ENCODE data around the gene GZF1. TPM values are rescaled to one million over a fixed set of nuclear protein-coding genes. Genes with fewer than 3 reads are reported as not detected.

The GZF1 gene
- polyA plus RNA-seq, 1 donor: 7.5 TPM

- no peak for DNase-seq (ENCODE audit: low read depth)
Measured at GRCh38 chr20:23369072-23369823, 7.3 kb downstream of the GZF1 start.

DNA sequence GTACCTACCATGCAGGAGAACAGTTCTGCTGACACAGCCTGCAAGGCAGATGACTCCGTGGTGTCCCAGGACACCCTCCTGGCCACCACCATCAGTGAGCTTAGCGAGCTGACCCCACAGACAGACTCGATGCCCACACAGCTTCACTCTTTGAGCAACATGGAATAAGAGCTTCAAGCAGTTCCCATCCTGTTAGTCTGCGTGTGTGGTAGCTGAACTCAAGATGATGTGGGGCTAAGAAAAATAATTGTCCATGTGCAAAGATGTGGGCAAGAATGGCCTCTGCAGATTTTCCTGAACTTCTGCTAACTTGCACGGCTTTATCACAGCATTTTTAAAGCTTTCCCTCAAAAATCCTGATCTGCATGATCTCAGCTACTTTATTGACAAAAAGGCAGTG, 8.3 kb downstream of the GZF1 start:
- DNase-seq (ENCODE audit: low read depth): no peak

GRCh38 chr20:23370873-23371272, 8.9 kb downstream of the GZF1 start:
- no peak for DNase-seq (ENCODE audit: low read depth)

- no peak for DNase-seq (ENCODE audit: low read depth)
Measured at GRCh38 chr20:23371496-23371895, 9.5 kb downstream of the GZF1 start.

GRCh38 chr20:23374441-23374840, 12.5 kb downstream of the GZF1 start:
- DNase-seq (ENCODE audit: low read depth): no peak

DNA sequence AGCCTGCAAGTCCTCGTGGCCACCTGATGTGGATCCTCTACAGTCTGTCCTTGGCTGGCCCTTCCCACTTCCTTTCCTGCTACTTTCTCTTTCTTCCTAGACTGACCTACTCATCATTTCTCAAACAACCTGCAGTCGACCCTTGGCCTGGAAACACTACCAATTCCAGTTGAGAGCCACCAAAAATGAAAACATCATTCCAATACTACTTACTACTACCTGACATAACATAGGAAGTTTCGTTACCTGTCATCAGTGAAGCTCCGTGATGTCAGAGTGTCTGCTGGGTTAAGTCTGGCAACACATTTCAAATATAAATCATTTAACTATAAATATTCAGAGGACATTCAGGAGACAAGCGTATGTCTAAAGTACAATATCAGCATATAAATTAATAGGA, 13.8 kb downstream of the GZF1 start:
- DNase-seq (ENCODE audit: low read depth): no peak

GRCh38 chr20:23379772-23380171, 17.8 kb downstream of the GZF1 start:
- no peak for DNase-seq (ENCODE audit: low read depth)

DNA sequence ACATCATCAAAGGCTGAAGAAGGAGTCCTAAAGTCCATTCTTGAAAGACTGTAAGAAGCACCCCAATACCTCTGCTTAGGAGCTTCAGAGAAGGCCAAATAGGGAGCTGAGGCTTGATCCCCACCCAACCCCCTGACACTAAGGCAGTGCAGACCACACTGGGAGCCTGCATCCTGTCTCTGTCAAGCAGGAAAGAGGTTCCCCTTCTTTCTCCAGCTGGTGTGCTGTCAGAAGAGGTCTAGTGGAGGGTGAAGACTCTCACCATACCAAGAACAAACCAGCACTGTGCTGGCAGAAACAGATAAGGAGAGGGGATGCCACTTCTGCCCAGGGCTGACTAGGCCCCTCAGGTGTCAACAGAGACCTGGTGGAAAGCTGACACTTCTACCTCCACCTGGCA, 19.9 kb downstream of the GZF1 start:
- DNase-seq (ENCODE audit: low read depth): no peak

DNA sequence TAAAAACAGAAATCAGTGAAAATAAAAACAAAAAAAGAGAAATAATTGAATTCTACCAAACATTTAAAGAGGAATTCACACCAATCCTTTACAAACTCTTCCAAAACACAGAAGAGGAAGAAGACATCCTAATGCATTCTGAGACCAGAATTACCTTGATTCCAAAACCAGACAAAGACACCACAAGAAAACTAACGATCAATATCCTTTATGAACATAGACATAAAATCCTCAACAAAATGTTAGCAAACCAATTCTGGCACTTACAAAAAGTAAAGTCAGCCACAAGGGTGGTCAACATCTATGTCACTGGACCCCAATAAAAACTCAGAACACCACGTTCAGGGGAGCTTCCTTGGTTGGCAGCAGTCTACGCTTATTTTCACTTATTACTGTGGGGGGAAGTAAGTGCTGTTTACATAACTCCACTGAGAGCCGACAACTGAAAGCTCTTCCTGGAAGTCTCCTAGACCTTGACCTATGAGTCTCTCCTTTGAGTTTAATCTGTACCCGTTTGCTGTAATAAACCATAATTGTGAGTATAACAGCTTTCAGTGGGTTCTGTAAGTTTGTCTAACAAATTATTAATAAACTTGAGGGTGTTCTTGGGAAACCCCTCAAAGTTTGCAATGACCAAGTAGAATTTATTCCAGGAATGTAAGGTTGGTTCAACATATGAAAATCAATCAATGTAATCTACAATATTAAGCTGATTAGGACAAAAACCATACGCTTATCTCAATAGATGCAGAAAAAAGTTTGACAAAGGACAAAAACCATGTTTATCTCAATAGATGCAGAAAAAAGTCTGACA, 24.5 kb downstream of the GZF1 start:
- no peak for DNase-seq (ENCODE audit: low read depth)

GRCh38 chr20:23387118-23387443, 25.1 kb downstream of the GZF1 start:
- no peak for DNase-seq (ENCODE audit: low read depth)

- DNase-seq (ENCODE audit: low read depth): no peak
Measured at GRCh38 chr20:23390091-23390774, 28.3 kb downstream of the GZF1 start.

GRCh38 chr20:23391707-23392310, 29.8 kb downstream of the GZF1 start:
- DNase-seq (ENCODE audit: low read depth): no peak

GRCh38 chr20:23393996-23394775, 32.2 kb downstream of the GZF1 start:
- no peak for DNase-seq (ENCODE audit: low read depth)

DNA sequence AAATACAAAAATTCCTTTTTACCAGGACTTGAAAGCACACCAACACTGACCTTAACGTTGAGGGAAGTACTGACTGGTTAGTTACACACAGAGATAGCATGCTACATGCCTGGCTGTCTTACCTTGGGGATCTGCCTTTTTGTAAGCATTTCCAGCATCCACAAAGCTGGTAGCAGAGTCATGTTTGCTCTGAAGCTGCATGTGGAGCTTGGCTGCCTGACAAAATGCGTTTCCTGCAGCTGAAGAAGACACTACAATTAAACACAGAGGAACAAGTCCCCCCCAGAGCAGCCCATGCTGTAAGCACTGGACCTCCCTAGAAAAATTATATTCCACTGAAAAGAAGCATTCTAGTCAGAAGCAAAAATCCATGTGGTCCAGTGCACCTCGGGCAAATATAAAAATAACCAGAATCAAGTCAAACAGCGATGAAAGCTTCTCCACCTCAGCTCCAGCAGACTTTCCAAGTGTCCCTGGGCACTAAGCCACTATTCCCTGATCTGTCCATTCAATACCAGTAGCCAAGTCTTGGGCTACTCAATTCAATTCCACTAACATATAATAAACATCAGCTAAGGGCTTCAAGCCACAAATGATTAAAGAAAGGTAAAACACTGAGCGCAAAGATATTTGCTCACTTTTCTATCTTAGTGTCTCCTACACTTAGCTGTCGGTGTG, 35.1 kb downstream of the GZF1 start:
- DNase-seq (ENCODE audit: low read depth): no peak

DNA sequence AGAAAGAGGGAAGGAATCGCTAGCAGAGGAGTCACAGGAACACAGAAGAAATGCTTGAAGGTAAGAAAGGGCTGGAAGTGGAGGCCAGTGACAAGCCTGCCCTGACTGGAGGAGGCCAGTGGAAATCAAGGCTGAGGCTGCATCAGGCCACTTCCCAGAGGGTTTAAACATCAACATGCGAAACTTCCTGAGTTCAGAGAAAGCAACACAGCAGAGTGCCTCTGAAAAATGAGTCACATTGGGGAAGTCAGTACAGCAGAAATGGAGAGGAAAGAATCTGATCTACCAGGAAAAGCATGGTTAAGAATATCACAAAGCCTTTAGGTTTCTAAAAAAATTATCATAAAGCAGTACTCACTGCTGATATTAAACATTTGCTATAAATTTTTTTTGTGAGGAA, 36.0 kb downstream of the GZF1 start:
- DNase-seq (ENCODE audit: low read depth): no peak

GRCh38 chr20:23399568-23400241, 37.7 kb downstream of the GZF1 start:
- DNase-seq (ENCODE audit: low read depth): no peak

GRCh38 chr20:23401051-23401450, 39.1 kb downstream of the GZF1 start:
- DNase-seq (ENCODE audit: low read depth): no peak

DNA sequence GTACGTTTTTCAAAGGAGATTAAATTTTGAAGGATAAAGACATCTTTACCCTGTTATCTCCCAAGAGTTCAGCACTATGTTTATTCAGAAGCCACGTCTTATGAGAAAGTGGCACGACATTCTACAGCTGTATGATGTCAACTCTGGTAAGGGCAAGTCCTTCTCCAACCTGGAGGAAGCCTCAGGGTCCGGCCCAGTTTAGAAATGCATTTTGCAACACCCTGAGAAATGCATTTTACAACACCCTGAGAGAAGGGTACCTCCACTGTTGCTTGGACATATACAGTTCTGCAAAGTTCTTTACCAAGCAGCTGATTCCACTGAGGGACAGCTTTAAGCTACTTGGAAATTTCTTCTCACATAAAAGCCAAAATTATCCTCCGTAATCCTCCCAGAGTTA, 41.8 kb downstream of the GZF1 start:
- no peak for DNase-seq (ENCODE audit: low read depth)

- no peak for DNase-seq (ENCODE audit: low read depth)
Measured at GRCh38 chr20:23404196-23404595, 42.2 kb downstream of the GZF1 start.

DNA sequence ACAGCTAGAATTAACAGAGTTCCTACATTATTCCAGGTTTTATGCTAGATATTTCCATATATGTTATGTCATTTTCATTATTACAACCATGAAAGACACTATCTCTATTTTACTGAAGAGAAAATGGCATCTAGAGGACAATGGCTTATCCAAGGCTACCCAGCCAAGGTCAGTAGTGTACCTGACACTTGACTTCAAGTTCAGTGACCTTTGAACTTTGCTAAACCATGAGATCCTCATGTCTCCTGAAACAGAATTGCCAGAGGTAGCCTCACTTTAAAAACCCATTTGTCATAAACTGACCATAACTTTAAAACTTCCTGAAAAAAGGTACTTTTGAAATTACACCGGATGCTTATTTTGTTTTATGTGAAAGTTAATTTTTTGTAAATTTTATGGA, 44.9 kb downstream of the GZF1 start:
- DNase-seq (ENCODE audit: low read depth): no peak
